GM19035 (cell line): Measurements from ENCODE around the gene DHFR2.
"Not testable (repeated sequence)": the region's sequence is repeated elsewhere in the genome, so short reads cannot be mapped to it uniquely, and the experiment has no call there.

ENCODE experiments used
- ATAC-seq: cut with Tn5 transposase; IDR thresholded peaks from one replicate; pipeline ENCODE4 v1.9.1; 2021; ENCODE audit not compliant: unreplicated experiment

Gene DHFR2

DNA sequence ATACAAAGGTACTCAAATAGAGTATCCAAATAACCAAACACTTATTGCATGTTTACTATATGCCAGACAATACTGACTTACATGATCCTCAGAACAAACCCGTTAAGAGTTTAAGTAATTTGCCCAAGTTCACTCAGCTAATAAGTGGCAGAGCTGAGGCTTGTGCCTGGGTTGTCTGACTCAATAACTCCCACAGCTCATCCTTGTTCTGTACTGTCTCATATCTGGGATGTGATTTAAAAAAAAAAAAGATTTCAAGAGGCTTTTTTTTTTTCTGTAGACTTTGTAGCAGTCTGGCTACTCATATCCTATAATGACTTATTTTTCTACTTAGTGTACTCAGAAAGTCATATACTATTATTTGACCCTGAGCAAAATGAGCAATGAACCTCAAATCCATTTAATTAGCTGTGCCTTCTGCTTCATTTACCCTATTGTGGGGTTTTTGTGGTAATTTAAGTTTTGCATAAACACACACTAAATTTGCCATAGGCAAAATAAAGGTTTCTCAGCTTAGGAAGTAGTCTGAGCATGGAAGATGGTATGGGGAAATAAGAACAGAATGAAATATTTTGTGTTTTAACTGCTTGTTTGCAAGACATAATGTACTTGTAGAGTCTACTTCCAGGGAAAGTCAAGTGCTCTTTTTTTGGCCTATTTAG, 3.2 kb upstream of the DHFR2 start:
- ATAC-seq: no peak

DNA sequence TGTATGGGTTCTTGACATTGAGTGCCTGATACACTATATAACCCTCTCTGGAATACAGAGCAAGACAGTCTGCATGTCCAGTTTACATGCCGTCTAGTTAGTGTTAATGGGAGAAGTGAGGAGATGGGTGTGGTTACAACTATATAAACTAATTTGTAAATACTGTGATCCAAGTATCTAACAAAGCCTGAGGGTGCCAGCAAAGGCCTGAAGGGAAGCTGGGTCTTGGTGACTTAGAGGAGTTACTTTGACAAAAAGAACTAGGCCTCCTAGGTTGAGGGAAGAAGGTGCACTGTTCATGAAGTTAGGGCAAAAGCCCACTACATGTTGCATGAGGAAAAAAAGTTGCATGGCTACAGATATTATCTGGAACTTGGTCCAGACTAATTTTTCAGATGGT, 2.4 kb upstream of the DHFR2 start:
- ATAC-seq: no peak

DNA sequence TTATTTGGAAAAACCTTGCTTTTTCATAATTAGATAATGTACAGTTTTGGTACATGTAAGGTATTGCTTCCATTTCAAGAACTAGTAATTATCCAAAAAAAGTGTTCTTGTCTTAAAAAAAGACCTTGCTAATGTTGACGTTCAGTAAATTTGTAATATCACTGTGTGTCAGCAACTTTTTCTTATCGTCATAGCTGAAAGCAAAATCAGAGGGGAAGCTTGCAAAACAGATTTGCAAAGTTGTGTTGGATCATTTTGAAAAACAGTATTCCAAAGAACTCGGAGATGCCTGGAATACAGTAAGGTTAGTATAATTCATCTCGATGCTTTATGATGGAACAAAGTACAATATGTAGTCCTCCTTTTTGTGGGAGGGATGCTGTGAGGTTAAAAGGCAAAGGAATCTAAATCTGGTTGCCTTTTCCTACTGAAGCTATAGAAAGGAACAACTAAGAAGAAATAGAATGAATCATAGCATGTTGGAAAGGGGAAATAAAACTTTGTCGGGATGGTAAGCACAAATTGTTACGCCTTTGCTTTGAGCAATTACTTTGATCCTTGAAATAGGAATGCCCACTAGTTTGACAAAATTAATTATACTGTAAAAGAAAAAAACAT, 1.6 kb upstream of the DHFR2 start:
- ATAC-seq: no peak

DNA sequence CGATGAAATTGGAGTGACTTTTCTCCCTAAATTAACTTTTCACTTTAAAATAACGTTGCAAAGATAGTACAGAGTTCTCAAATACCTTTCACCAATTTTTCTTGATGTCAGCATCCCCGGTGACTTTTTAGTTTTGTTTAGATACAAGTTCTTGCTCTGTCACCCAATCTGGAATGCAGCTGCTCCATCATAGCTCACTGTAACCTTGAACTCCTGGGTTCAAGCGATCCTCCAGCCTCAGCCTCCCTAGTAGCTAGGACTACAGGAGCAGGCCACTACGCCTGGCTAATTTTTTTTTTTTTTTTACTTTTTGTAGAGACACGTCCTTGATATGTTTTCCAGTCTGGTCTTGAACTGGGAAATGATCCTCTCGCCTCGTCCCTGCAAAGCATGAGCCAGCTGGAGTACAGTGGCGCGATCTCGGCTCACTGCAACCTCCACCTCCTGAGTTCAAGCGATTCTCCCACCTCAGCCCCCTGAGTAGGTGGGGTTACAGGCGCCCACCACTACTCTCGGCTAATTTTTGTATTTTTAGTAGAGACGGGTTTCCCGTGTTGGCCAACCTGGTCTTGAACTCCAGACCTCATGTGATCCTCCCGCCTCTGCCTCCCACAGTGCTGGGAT, 892 bp upstream of the DHFR2 start:
- ATAC-seq: no peak

DNA sequence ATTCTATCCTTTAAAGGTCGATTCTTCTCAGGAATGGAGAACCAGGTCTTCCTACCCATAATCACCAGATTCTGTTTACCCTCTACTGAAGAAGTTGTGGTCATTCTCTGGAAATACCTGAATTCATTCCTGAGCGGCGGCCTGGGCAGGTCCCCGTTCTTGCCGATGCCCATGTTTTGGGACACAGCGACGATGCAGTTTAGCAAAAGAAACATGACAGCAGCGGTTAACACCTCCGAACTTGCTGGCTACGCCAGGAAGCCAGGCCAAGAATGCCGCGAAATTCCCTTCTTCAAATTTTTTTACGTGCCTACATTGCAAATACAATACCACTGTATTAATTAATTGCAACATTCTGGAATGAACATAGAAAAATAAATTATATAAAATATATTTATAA, 1.4 kb downstream of the DHFR2 start:
- ATAC-seq: no peak

DNA sequence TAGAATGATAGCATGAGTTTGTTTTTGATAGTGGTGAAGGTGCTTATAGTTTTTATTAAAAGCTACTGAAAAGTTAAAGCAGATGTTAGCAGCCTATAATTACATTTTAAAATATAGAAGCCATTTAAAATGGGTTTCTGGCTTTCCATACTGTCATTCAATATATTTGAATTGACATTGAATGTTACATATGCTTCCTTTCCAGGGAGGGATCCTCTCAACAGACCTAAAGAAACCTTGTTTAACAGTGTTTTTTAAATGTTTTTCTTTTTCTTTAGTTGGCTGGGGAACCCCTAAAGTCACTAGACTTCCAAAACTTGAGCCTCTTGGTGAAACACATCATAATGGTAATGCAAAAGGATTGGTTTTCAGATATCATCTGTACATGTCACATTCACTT, 12.2 kb downstream of the DHFR2 start:
- ATAC-seq: no peak

DNA sequence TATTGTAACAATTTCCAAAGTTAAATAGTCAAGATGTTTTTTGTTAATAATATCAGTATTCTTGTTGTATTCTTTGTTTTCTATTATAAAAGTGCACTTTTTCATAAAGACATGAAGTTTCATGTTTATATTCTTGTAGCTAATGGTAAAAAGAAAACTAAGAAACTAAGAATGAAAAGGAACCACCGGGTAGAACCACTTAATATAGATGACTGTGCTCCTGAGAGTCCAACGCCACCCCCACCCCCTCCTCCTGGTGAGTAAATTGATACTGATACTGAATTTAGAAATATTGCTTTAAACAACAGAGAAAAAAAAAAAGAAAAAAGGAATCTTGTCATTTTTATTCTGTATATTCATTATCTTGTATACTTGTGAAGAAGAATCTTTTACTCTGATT, 13.4 kb downstream of the DHFR2 start:
- ATAC-seq: no peak

DNA sequence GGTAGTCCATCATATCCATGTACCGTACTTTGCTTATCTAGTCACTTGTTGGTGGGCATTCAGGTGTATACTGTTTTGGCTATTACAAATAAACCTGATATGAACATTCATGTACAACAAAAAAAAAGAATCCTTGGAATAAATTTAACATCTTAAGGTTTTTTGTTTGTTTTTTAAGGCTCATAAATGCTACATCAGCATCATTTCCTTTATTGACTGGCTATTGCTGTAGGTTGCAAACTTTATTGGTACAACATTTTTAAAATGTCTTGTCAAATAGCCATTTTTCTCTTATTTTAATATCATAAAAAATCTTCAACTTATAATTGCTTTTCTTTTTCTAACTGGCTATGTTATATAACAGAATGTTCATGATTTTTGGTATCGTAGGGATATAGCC, 16.2 kb downstream of the DHFR2 start:
- no peak for ATAC-seq

DNA sequence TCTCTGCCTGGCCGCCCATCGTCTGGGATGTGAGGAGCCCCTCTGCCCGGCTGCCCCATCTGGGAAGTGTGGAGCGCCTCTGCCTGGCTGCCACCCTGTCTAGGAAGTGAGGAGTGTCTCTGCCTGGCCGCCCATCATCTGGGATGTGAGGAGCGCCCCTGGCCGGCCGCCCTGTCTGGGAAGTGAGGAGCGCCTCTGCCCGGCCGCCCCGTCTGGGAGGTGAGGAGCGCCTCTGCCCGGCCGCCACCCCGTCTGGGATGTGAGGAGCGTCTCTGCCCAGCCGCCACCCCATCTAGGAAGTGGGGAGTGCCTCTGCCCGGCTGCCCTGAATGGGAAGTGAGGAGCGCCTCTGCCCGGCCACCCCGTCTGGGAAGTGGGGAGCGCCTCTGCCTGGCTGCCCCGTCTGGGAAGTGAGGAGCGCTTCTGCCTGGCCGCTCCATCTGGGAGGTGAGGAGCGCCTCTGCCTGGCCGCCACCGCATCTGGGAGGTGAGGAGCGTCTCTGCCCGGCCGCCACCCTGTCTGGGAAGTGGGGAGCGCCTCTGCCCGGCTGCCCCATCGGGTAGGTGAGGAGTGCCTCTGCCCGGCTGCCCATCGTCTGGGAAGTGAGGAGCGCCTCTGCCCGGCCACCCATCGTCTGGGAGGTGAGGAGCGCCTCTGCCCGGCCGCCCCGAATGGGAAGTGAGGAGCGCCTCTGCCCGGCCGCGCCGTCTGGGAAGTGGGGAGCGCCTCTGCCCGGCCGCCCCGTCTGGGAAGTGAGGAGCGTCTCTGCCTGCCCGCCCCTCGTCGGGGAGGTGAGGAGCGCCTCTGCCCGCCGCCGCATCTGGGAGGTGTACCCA, 18.4 kb downstream of the DHFR2 start:
- ATAC-seq: not testable (repeated sequence)

DNA sequence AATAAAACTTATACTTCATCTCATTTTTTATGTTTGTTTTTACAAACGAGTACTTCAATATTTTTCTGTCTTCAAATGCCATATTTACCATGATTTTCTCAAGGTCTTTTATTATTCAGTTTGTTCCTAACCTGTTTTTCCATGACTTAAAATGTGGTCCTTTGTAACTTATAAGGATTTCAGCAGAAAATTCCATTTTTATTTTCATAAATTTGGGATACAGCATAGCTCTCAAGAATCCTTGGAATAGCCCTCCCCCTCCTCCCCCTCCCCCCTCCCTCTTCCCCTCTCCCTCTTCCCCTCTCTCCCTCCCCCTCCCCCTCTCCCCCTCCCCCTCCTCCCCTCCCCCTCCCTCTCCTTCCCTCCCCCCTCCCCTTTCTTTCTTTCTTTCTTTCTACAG, 19.4 kb downstream of the DHFR2 start:
- ATAC-seq: no peak

DNA sequence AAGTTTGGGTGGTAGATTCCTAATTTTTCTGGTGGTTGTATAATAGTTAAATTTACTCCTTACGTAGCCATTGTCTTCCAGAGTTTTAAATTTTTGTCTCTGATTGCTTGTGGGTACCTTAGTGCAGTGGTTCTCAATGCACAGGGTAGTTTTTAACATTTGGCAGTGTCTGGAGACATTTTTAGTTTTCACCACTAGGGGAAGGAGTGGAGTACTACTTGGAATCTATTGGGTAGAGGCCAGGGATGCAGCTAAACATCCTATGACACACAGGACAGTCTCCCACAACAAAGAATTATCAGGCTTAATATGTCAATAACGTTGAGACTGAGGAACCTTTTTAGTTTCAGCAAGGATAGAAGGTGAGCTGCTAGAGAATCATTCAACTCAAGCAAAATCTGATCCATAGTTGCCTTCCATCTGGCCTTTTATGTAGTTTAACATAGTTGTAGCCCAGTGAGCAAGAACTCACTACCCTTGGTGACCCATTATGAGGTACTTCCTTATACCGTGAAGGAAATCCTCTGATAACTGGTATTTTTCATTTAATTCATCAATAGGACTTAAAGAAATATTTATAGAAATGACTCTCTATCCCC, 25.7 kb downstream of the DHFR2 start:
- peak; percentile 71 for ATAC-seq

DNA sequence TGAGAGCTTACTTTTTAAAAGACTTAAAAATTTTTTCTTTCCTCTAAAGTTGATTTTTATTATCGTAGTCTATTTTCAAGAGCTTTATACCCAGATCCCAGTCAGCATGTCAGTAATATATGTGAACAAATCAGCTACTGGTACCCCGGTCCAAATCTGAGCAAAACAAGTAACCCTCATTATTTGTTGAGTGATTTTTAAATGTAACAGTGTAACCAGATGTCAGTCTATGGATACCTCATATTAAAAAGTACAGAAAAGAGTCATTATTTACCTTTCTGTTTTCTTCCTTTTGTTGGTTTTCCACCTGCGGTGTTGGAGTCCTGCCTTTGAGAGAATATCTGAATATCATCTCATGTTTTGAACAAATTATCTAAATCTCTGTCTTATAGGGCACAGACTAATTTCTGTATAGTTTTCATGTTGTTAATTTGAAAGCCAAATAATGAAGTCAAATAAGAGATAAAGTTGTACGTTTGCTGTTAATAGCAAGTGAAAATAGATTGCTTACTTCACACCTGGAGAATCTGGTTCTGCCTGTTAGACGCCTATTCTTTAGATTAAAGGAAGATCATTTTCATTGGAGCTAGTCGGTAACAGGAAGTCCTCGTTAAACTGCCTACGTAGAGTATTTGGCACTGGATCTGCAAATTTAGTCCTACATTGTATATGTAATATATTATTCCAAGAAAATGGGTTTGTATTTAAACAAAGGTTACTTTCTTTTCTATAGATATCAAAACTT, 34.5 kb downstream of the DHFR2 start, which contains the start of gene STX19:
TSS of gene STX19 (minus strand) at position 505 of the 745 bp plus-strand sequence. CDS start 13,328 bp downstream, outside the sequence.
- ATAC-seq: no peak

DNA sequence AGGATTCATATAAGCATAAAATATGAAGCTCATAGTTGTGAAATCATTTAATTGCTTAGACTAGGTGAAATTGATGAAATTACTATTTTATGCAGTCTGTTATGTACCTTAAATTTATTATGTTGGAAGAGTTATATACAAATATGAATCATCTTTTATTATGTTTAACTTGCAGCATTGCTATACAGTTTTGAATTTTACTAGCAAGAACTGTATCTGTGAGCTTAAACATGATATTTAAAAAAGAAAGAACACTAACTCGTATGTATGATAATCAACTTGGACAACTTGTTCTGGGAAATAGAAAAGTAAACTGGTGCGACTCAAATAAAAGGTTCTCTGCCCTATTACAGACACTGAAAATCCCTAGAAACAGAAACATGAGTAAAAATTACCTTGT, 36.1 kb downstream of the DHFR2 start:
- no peak for ATAC-seq

DNA sequence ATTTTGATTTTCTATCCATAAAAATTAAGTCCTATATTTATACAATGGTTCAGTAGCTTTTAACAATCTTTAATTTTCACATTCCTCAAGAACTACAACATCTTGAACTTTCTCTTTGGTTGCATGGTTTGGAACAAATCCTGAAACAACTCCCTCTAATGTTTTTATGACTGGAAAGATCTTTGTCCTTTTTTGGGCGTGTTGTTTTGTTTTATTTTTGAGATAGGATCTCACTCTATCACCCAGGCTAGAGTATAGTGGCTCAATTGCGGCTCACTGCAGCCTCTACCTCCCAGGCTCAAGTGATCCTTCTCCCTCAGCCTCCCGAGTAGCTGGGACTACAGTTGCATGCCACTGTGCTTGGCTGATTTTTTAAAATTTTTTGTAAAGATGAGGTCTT, 38.3 kb downstream of the DHFR2 start:
- ATAC-seq: no peak

DNA sequence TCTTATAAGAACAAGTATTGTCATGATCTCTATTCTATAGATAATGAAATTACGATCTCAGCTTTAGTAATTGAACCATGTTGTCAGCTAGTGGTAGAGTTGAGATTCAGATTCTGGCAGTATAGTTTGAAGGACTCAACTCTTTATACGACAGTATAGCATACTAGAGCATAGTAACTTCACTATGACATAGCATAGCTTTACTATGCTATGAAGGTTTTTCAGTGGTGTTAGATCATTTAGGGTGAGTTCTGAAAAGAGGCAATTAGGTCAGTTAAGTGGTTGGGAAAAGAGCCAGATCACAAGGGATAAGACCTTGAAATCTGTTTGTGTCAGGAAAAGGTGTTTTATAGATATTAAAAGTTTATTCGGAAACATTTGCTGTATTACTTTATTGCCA, 42.4 kb downstream of the DHFR2 start:
- no peak for ATAC-seq

DNA sequence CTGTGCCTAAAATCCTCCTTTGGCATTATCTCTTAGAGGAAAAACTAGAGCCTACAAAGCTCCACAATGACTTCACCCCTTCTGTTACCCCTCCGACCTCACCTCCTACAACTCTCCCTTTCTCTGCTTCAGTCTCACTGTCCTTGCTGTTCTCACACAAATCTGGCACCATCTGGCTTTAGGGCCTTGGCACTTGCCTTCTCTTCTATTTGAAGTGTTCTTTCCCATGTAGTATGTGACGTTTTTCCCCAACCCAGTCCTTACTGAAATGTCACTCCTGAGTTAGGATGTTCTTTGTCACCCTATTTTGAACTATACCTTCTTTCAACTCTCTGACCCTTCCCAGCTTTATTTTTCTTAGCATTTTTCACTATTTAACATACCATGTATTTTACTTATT, 43.1 kb downstream of the DHFR2 start:
- no peak for ATAC-seq

DNA sequence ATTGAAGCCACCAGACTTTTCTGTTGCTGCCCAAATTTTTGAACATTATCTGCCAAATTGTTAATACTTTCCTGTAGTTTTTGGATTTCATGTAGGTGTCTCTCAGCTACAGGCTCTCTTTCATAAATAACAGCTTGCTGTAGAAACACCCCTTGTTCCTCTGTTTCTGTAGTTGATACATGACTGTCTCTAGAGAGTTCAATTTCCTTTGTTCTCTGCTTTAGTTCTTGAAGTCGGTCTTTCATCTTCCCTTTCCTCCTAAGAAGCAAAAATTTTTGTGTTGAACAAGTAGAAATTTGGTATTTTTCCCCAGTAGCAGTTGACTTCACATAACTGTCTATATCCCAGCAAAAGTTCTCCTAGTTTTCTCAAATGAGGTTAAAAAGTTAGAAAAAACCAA, 47.7 kb downstream of the DHFR2 start:
- ATAC-seq: no peak

DNA sequence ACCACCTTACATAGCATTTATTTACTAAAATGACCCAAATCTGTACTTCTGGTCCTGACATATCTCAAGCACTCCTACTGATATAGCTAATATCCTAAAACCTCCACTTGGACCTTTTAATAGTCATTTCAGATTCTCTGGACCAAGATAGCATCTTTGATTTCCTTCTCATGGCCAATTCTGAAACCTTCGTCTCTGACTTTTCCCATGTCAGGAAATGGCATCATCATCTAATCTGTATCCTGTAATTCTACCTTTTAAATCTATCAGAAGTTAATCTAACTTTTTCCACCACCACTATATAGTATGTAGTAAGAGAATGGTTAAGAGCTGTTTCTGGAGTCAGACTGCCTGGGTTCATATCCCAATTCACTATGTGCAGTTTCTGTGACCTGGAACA, 50.5 kb downstream of the DHFR2 start:
- no peak for ATAC-seq

DNA sequence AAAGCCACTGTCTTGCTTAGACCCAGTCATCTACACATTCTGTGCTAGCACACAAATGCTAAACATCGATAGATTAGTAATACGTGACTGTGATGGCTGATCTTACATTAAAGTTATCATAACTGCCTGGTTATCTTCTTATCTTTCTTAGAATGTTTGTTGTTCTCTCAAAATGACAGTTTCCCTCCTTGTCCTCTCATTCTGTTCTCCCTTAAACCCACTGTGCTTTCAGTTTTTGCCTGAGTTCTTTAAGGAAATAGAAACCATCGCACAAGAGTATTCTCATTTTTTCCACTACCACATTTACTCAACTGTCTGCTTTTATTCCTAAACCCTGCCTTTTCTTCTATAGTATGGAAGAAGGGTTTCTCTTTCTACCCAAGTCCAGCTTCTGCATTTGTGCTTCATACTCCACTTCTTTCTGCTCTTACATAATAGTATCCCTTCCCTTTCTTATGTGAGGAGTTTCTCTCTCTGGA, 51.4 kb downstream of the DHFR2 start:
- no peak for ATAC-seq

DNA sequence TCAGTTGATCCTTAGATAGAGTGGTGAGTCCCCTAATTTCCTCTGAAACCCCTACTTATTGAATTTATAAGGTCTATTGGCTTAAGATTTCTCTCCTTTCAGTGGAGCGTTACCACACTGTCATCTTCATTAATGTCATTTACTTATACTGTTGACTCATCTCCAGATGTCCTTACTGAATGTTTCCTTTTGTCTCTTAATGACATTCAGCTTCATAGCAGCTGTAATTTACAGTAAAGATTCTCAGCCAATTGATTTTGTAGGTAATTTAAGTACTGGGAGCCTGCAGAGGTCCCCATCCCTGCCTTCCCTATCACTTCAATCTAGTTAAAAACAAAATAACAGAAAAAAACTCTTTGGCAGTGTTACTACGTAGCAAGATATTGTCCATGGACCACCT, 53.1 kb downstream of the DHFR2 start:
- no peak for ATAC-seq
